Activated CD8-positive, alpha-beta T cell treated with anti-CD3 and anti-CD28 coated beads for 36 hours (primary cell): ENCODE data around the gene GPR108. TPM values are rescaled to one million over a fixed set of nuclear protein-coding genes. Genes with fewer than 3 reads are reported as not detected.

Source experiments
- ATAC-seq: fragments of 200-7000 bp; cut with Tn5 transposase; one replicate; pipeline ENCODE4 v1.10.0; 2021; ENCODE audit warnings: mild to moderate bottlenecking, moderate library complexity
- CTCF ChIA-PET: fragments of 350-600 bp; sonication (Branson Sonifier 250); formaldehyde crosslinking; loops from one replicate; lab custom pipeline; 2021; ENCODE audit warnings: antibody characterized with exemption; lab: Charles Lee
- POLR2A ChIA-PET: fragments of 350-600 bp; sonication (Branson Sonifier 250); formaldehyde crosslinking; loops from one replicate; lab custom pipeline; 2021; ENCODE audit warnings: antibody characterized with exemption; lab: Charles Lee
- DNase-seq: peaks from one replicate; pipeline ENCODE4 v3.0.0-alpha.2; 2020
- H3K27ac Mint-ChIP-seq: one replicate; pipeline ENCODE4 v1.8.0; 2021; ENCODE audit warnings: mild to moderate bottlenecking, mixed read lengths
- H3K27me3 Mint-ChIP-seq: one replicate; pipeline ENCODE4 v1.8.0; 2021; ENCODE audit warnings: mixed read lengths
- H3K36me3 Mint-ChIP-seq: one replicate; pipeline ENCODE4 v1.8.0; 2021; ENCODE audit warnings: low read depth, mixed read lengths
- H3K4me1 Mint-ChIP-seq: one replicate; pipeline ENCODE4 v1.8.0; 2021; ENCODE audit warnings: low read depth, mixed read lengths
- H3K4me3 Mint-ChIP-seq: one replicate; pipeline ENCODE4 v1.8.0; 2021; ENCODE audit warnings: mild to moderate bottlenecking, moderate library complexity, mixed read lengths
- H3K9me3 Mint-ChIP-seq: one replicate; pipeline ENCODE4 v1.8.0; 2021; ENCODE audit warnings: mixed read lengths
- CTCF ChIP-seq: fragments of 200-600 bp; IDR thresholded peaks from one replicate; pipeline ENCODE4 v1.8.0; 2022; ENCODE audit warnings: antibody characterized with exemption, mild to moderate bottlenecking
- intact Hi-C: fragments of 100-400 bp; cut with micrococcal nuclease; formaldehyde crosslinking; loops from one replicate; pipeline ENCODE4 v1.10.0; 2022
- total RNA-seq, 2 experiments: library from RNA; stranded (reverse); gene quantifications; one replicate each; pipeline ENCODE4 v1.2.3, GENCODE V29; 2021

Gene GPR108
- total RNA-seq, 2 experiments from 2014 or later = 58.2 to 64.8 TPM

DNA sequence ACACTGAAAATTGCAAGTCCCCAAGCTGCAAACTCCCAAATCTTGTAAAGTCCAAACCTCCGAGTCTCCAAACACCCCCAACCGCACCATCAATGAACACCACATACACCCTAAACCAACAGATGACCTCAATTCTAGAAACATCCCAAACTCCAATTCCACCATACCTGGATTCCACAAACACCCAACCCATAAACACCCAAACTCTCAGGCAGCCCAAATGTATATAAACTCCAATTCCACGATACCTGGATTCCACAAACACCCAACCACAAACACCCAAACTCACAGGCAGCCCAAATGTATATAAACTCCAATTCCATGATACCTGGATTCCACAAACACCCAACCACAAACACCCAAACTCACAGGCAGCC lies 17.4 kb downstream of the GPR108 start:
- CTCF ChIA-PET = no interaction called here
- H3K27me3 Mint-ChIP-seq = no peaks in the 10 kb centered on the region
- ATAC-seq = no peak
- H3K36me3 Mint-ChIP-seq = no peaks in the 10 kb centered on the region
- POLR2A ChIA-PET = no interaction called here
- no peaks in the 10 kb centered on the region for H3K9me3 Mint-ChIP-seq
- H3K4me3 Mint-ChIP-seq = no peak overlapping the region
- H3K4me1 Mint-ChIP-seq = peaks cover 16% of the 10 kb centered on the region
- intact Hi-C loops = no loop called here
- no peak overlapping the region for H3K27ac Mint-ChIP-seq
- DNase-seq = no peak
- TF ChIP-seq CTCF = no peak

GRCh38 chr19:6719540-6719861 lies 17.9 kb downstream of the GPR108 start:
- Mint-ChIP-seq H3K4me3 (no peak overlapping the region), H3K36me3 (no peaks in the 10 kb centered on the region), H3K27me3 (no peaks in the 10 kb centered on the region), H3K4me1 (peaks cover 16% of the 10 kb centered on the region), H3K9me3 (no peaks in the 10 kb centered on the region), H3K27ac (no peak overlapping the region)
- CTCF ChIA-PET = no interaction called here
- TF ChIP-seq CTCF = no peak
- intact Hi-C loops = no loop called here
- ATAC-seq = no peak
- POLR2A ChIA-PET = no interaction called here
- no peak for DNase-seq

DNA sequence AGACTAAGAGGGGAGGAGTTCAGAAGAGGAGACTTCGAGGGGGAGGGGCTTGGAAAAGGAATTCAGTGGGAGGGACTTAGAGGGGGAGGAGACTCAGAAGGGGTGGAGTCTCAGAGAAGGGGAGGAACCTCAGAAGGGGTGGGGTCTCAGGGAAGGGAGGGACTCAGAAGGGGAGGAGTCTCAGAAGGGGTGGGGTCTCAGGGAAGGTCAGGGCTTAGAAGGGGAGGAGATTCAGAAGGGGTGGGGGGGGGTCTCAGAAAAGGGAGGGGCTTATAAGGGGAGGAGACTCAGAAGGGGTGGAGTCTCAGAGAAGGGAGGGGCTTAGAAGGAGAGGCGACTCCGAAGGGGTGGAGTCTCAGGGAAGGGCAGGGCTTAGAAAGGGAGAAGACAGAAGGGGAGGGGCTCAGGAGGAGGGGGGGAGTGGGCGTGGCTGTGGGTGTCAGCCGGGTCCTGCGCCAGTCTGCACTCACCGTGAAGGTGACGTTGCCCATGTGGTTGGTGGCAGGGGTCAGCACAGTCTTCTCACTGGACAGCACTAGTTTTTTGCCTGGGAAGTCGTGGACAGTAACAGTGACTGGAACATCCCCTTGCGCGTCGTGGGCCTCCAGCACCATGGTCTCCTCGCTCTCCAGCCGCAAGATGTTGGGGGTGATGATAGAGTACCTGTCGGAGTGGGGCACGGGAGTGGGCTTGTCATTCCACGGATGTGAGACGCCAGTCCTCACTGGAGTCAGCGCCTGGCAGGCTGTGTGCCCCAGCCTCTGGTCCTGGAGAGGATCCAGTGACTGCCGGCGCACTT lies 18.4 kb downstream of the GPR108 start:
- intact Hi-C loops = no loop called here
- no peak overlapping the region for H3K4me3 Mint-ChIP-seq
- no peaks in the 10 kb centered on the region for H3K36me3 Mint-ChIP-seq
- H3K9me3 Mint-ChIP-seq = no peaks in the 10 kb centered on the region
- H3K27ac Mint-ChIP-seq = no peak overlapping the region
- ATAC-seq (peak; percentile 84), DNase-seq (peak; percentile 57)
- no peaks in the 10 kb centered on the region for H3K27me3 Mint-ChIP-seq
- no peak for TF ChIP-seq CTCF
- H3K4me1 Mint-ChIP-seq = peaks cover 16% of the 10 kb centered on the region
- ChIA-PET POLR2A (no interaction called here), CTCF (interaction anchor here (0.7 kb wide), 1 partner anchor 86 kb away, joined by 3 read pairs; no protein-coding TSS in a partner anchor)

DNA sequence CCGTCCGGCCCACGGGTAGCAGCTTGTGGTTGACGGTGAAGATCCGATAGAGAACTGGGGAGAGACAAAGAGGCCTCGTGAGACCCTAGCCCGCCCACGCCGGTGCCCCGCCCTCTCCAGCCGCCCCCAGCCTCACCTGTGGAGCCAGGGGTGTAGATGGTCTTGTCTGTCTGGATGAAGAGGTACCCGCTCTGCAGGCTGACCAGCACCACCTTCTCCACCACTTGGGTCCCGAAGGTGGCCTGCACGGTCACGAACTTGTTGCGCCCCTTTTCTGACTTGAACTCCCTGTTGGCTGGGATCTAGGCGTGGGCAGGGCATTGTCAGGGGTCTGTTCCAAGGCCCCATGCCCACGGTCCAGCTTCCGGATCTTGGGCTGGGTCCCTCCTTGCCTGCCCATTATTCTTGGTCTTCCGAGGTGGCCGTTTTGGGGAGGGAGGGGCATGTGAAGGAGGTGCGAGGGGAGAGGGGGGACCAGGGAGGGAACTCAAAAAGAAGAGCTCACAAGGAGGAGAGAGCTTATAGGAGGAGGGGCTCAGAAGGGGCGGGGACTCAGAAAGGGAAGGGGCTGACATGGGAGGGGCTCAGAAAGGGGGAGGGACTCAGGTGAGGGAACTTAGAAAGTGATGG lies 19.2 kb downstream of the GPR108 start:
- H3K27ac Mint-ChIP-seq = no peak overlapping the region
- ATAC-seq (no peak), DNase-seq (no peak)
- no peak overlapping the region for H3K4me3 Mint-ChIP-seq
- POLR2A ChIA-PET = no interaction called here
- intact Hi-C loops = no loop called here
- no peaks in the 10 kb centered on the region for H3K36me3 Mint-ChIP-seq
- CTCF ChIA-PET = interaction anchor here (0.7 kb wide), 1 partner anchor 85 kb away, joined by 3 read pairs; no protein-coding TSS in a partner anchor
- H3K9me3 Mint-ChIP-seq = no peaks in the 10 kb centered on the region
- no peak for TF ChIP-seq CTCF
- H3K4me1 Mint-ChIP-seq = peaks cover 14% of the 10 kb centered on the region
- H3K27me3 Mint-ChIP-seq = no peaks in the 10 kb centered on the region

GRCh38 chr19:6717441-6717971 lies 19.9 kb downstream of the GPR108 start:
- Mint-ChIP-seq H3K27ac (no peak overlapping the region), H3K36me3 (no peaks in the 10 kb centered on the region), H3K4me3 (no peak overlapping the region), H3K27me3 (no peaks in the 10 kb centered on the region), H3K4me1 (peaks cover 12% of the 10 kb centered on the region), H3K9me3 (no peaks in the 10 kb centered on the region)
- DNase-seq (no peak), ATAC-seq (no peak)
- TF ChIP-seq CTCF = no peak
- CTCF ChIA-PET = no interaction called here
- POLR2A ChIA-PET = no interaction called here
- intact Hi-C loops = no loop called here
